ENCODE results near the gene DISC1.
"Not testable (repeated sequence)": the region's sequence is repeated elsewhere in the genome, so short reads cannot be mapped to it uniquely, and the experiment has no call there.

The DISC1 gene

GRCh38 chr1:231893400-231894102 lies 267.0 kb downstream of the DISC1 start:
- no peak for DNase-seq (ENCODE audit: low read depth)

GRCh38 chr1:231896806-231897205 lies 270.2 kb downstream of the DISC1 start:
- no peak overlapping the region for H3K4me3 ChIP-seq (ENCODE audit: low read depth, low read length)
- no peak for TF ChIP-seq CTCF (IDR thresholded peaks at IDR 0.05; ENCODE audit: insufficient read depth, low read depth, low read length, missing control alignments)

More at GRCh38 chr1:231893400-231894102, 267.0 kb downstream of the DISC1 start:
- no peak for TF ChIP-seq CTCF (IDR thresholded peaks at IDR 0.05; ENCODE audit: insufficient read depth, low read depth, low read length, missing control alignments)
- H3K4me3 ChIP-seq (ENCODE audit: low read depth, low read length): no peak overlapping the region

GRCh38 chr1:231899046-231899445 lies 272.5 kb downstream of the DISC1 start:
- no peak overlapping the region for H3K4me3 ChIP-seq (ENCODE audit: low read depth, low read length)
- no peak for TF ChIP-seq CTCF (IDR thresholded peaks at IDR 0.05; ENCODE audit: insufficient read depth, low read depth, low read length, missing control alignments)
- DNase-seq (ENCODE audit: low read depth): no peak

More at GRCh38 chr1:231896806-231897205, 270.2 kb downstream of the DISC1 start:
- DNase-seq (ENCODE audit: low read depth): no peak

- TF ChIP-seq CTCF (IDR thresholded peaks at IDR 0.05; ENCODE audit: insufficient read depth, low read depth, low read length, missing control alignments): no peak
- H3K4me3 ChIP-seq (ENCODE audit: low read depth, low read length): no peak overlapping the region
- no peak for DNase-seq (ENCODE audit: low read depth)
Measured at GRCh38 chr1:231899713-231900435, 273.3 kb downstream of the DISC1 start.

- no peak overlapping the region for H3K4me3 ChIP-seq (ENCODE audit: low read depth, low read length)
- TF ChIP-seq CTCF (IDR thresholded peaks at IDR 0.05; ENCODE audit: insufficient read depth, low read depth, low read length, missing control alignments): no peak
- no peak for DNase-seq (ENCODE audit: low read depth)
Measured at GRCh38 chr1:231903586-231904081, 277.0 kb downstream of the DISC1 start.

GRCh38 chr1:231907310-231907709 lies 280.7 kb downstream of the DISC1 start:
- not testable (repeated sequence) for H3K4me3 ChIP-seq (ENCODE audit: low read depth, low read length); DNase-seq (ENCODE audit: low read depth)

- TF ChIP-seq CTCF (IDR thresholded peaks at IDR 0.05; ENCODE audit: insufficient read depth, low read depth, low read length, missing control alignments): no peak
- H3K4me3 ChIP-seq (ENCODE audit: low read depth, low read length): no peak overlapping the region
- DNase-seq (ENCODE audit: low read depth): no peak
Measured at GRCh38 chr1:231913493-231913892, 286.9 kb downstream of the DISC1 start.
